HEK293 (cell line): ENCODE measurements around the gene ANKRD65.

Experiments
- CTCF ChIA-PET: fragments of 350-600 bp; formaldehyde crosslinking; extraction: SDS; loops from one replicate; lab custom pipeline; 2021; ENCODE audit warnings: antibody characterized with exemption; lab: Yijun Ruan, JAX
- POLR2A ChIA-PET: fragments of 300-600 bp; formaldehyde crosslinking; extraction: SDS; loops from one replicate; lab custom pipeline; 2020; ENCODE audit warnings: antibody characterized with exemption, inconsistent platforms; lab: Yijun Ruan, JAX
- H3K27ac ChIP-seq: fragments of 200-500 bp; sonication (Bioruptor generic); 2 replicates; pipeline ENCODE4 v1.5.1; 2014; ENCODE audit warnings: low read depth, low read length, control low read depth, inconsistent platforms; ENCODE audit errors: extremely low read depth
- H3K36me3 ChIP-seq, 2 experiments: fragments of 200-500 bp in 1 of 2; sonication (Bioruptor generic) in 1 of 2; 1 replicate in 1 of 2; 2 replicates in 1 of 2; pipeline ENCODE4 v1.5.1; 2014 to 2017; ENCODE audit warnings: inconsistent platforms in 2 of 2, low read length in 2 of 2; ENCODE audit not compliant: control insufficient read depth in 2 of 2, insufficient read depth in 1 of 2
- H3K4me1 ChIP-seq: fragments of 200-500 bp; sonication (Bioruptor generic); 2 replicates; pipeline ENCODE4 v1.5.1; 2014; ENCODE audit warnings: mild to moderate bottlenecking, low read length, inconsistent platforms; ENCODE audit not compliant: control insufficient read depth, insufficient read depth
- H3K4me3 ChIP-seq: 2 replicates; pipeline ENCODE4 v1.5.1; 2011; ENCODE audit warnings: low read depth, mild to moderate bottlenecking, control low read depth, low read length, moderate library complexity
- H3K9me3 ChIP-seq: fragments of 200-500 bp; sonication (Bioruptor generic); 2 replicates; pipeline ENCODE4 v1.5.1; 2014; ENCODE audit warnings: low read depth, low read length, inconsistent platforms; ENCODE audit not compliant: control insufficient read depth, insufficient read depth
- OVOL3 ChIP-seq: fragments of 450-650 bp; formaldehyde crosslinking; IDR thresholded peaks from 2 replicates; pipeline ENCODE4 v1.5.1; 2016; ENCODE audit warnings: missing biosample characterization, missing genetic modification characterization
- PATZ1 ChIP-seq: fragments of 450-650 bp; formaldehyde crosslinking; IDR thresholded peaks from 2 replicates; pipeline ENCODE4 v1.5.1; 2016; ENCODE audit warnings: missing biosample characterization, missing genetic modification characterization
- PBX3 ChIP-seq: sonication (generic); formaldehyde crosslinking; IDR thresholded peaks from 2 replicates; pipeline ENCODE4 v1.8.1; 2022; ENCODE audit warnings: mild to moderate bottlenecking, moderate library complexity, missing genetic modification reagents
- REST ChIP-seq: fragments of 450-650 bp; formaldehyde crosslinking; IDR thresholded peaks from 2 replicates; pipeline ENCODE4 v1.5.1; 2016; ENCODE audit warnings: missing biosample characterization, missing genetic modification characterization
- SP2 ChIP-seq: fragments of 450-650 bp; formaldehyde crosslinking; IDR thresholded peaks from 2 replicates; pipeline ENCODE4 v1.5.1; 2016; ENCODE audit warnings: missing biosample characterization, missing genetic modification characterization
- YY1 ChIP-seq: fragments of 450-650 bp; formaldehyde crosslinking; IDR thresholded peaks from 2 replicates; pipeline ENCODE4 v1.5.1; 2018; ENCODE audit warnings: missing biosample characterization, missing genetic modification characterization
- ZBTB10 ChIP-seq: fragments of 450-650 bp; formaldehyde crosslinking; IDR thresholded peaks from 2 replicates; pipeline ENCODE4 v1.5.1; 2016; ENCODE audit warnings: missing biosample characterization, missing genetic modification characterization
- ZBTB44 ChIP-seq: fragments of 450-650 bp; IDR thresholded peaks from 2 replicates; pipeline ENCODE4 v1.5.1; 2018; ENCODE audit warnings: missing biosample characterization, mild to moderate bottlenecking, missing genetic modification characterization
- ZBTB7A ChIP-seq: fragments of 450-650 bp; formaldehyde crosslinking; IDR thresholded peaks from 2 replicates; pipeline ENCODE4 v1.5.1; 2016; ENCODE audit warnings: low read depth, missing biosample characterization, missing genetic modification characterization
- ZBTB8A ChIP-seq: fragments of 450-650 bp; formaldehyde crosslinking; IDR thresholded peaks from 2 replicates; pipeline ENCODE4 v1.5.1; 2016; ENCODE audit warnings: missing biosample characterization, missing genetic modification characterization
- ZIC2 ChIP-seq: fragments of 450-650 bp; formaldehyde crosslinking; IDR thresholded peaks from 2 replicates; pipeline ENCODE4 v1.5.1; 2016; ENCODE audit warnings: missing biosample characterization, missing genetic modification characterization
- ZNF18 ChIP-seq: fragments of 450-650 bp; formaldehyde crosslinking; IDR thresholded peaks from 2 replicates; pipeline ENCODE4 v1.5.1; 2016; ENCODE audit warnings: missing biosample characterization, missing genetic modification characterization
- ZNF223 ChIP-seq: fragments of 450-650 bp; formaldehyde crosslinking; IDR thresholded peaks from 2 replicates; pipeline ENCODE4 v1.5.1; 2016; ENCODE audit warnings: missing biosample characterization, missing genetic modification characterization
- ZNF280C ChIP-seq: fragments of 450-650 bp; formaldehyde crosslinking; IDR thresholded peaks from 2 replicates; pipeline ENCODE4 v1.5.1; 2016; ENCODE audit warnings: missing biosample characterization, missing genetic modification characterization
- ZNF292 ChIP-seq: fragments of 450-650 bp; formaldehyde crosslinking; IDR thresholded peaks from 2 replicates; pipeline ENCODE4 v1.5.1; 2016; ENCODE audit warnings: low read depth, missing biosample characterization, missing genetic modification characterization, borderline replicate concordance
- ZXDB ChIP-seq: fragments of 450-650 bp; formaldehyde crosslinking; IDR thresholded peaks from 2 replicates; pipeline ENCODE4 v1.5.1; 2016; ENCODE audit warnings: missing biosample characterization, missing genetic modification characterization

Gene ANKRD65

GRCh38 chr1:1399187-1399871, 21.7 kb downstream of the ANKRD65 start, which contains the start of gene CCNL2:
CCNL2 (minus strand) TSS chr1:1399335; CDS start chr1:1399306, 29 bp downstream.
- Histone ChIP-seq H3K9me3 (no peaks in the 10 kb centered on the region), H3K4me1 (no peaks in the 10 kb centered on the region), H3K36me3 (peaks cover 26 to 84% of the 10 kb centered on the region in 2 experiments; a peak in 2 of 3 replicates), H3K4me3 (peak within 1 kb of the TSS; percentile 95), H3K27ac (peak within 1 kb of the TSS; percentile 89)
- CTCF ChIA-PET, result interaction anchor here (0.5 to 1.5 kb wide), 10 partner anchors 8 to 382 kb away, joined by 3 to 6 read pairs (median 4); no protein-coding TSS in a partner anchor
- POLR2A ChIA-PET, result interaction anchor here (0.6 to 2.9 kb wide), 20 partner anchors 9 to 281 kb away, joined by 3 to 36 read pairs (median 3); partner anchors contain the start of genes AURKAIP1 and MRPL20
- peak; percentile 89 for TF ChIP-seq ZBTB7A (tag by site-specific recombination)
- 0 out of 2 replicates have a peak, but pooled peaks have one; percentile 23 for TF ChIP-seq REST
- peak; percentile 80 for TF ChIP-seq ZXDB
- peak; percentile 66; the same call in 1 of the 2 replicates for TF ChIP-seq ZNF223 (tag by site-specific recombination)
- TF ChIP-seq ZNF292 (tag by site-specific recombination), result no peak
- peak; percentile 81 for TF ChIP-seq ZBTB8A (tag by site-specific recombination)
- peak; percentile 99 for TF ChIP-seq SP2 (tag by site-specific recombination)
- no peak for TF ChIP-seq ZNF280C (tag by site-specific recombination)
- peak; percentile 90 for TF ChIP-seq YY1 (tag by site-specific recombination)
- no peak for TF ChIP-seq ZNF18
- peak; percentile 97 for TF ChIP-seq PATZ1
- peak; percentile 99 for TF ChIP-seq PBX3 (CRISPR knock-in tag)
- peak; percentile 81 for TF ChIP-seq ZBTB10 (tag by site-specific recombination)
- peak; percentile 68 for TF ChIP-seq ZIC2 (tag by site-specific recombination)
- peak; percentile 56; the same call in 1 of the 2 replicates for TF ChIP-seq OVOL3
- no peak for TF ChIP-seq ZBTB44 (tag by site-specific recombination)
